GM18873 (cell line): ENCODE measurements around the gene FSCN2.

Experiments
- ATAC-seq: cut with Tn5 transposase; IDR thresholded peaks from one replicate; pipeline ENCODE4 v1.9.1; 2021; ENCODE audit warnings: mild to moderate bottlenecking, moderate library complexity, moderate number of reproducible peaks; ENCODE audit not compliant: unreplicated experiment, low FRiP score

Gene FSCN2

DNA sequence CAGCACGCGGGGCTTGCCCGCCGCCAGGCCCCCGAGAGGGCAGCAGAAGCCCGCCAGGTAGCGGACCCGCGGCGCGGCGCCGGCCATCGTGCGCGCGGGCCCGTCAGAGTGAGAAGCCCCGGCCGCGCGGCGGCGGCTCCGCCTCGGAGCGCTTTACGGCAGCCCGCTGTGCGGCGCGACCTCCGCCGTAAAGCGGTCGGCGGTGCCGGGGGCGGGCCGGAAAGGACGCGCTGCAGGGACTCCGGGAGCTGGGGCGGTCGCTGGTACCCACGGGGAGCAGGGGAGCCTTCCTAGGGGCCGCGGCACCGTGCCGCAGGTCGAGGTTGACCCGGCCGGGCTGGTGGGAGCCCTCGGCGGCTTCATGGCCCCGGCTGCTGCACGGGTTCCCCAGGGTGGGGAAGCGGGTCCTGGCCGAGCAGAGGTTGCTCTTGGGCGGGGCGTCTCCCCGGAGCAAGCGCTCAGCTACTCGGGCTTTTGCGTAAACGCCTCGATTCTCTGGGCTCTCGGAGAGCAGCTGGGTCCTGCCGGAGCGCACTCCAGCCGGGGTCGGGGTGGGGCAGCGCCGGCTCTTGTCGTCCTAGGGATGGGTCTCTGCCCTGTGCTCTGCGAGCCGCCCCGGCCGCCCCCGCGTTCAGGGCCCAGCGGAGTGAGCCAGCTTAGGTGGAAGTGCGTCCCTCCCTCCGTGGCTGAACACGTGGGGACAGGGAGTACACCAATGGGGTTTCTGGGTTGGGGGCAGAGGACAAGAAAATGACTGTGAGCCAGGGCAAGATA lies 24.3 kb downstream of the FSCN2 start, which contains the start of gene FAAP100:
TSS of gene FAAP100 (minus strand) at position 110 of the 774 bp plus-strand sequence. CDS start at position 87, 23 bp downstream.
- ATAC-seq, result peak; percentile 36

DNA sequence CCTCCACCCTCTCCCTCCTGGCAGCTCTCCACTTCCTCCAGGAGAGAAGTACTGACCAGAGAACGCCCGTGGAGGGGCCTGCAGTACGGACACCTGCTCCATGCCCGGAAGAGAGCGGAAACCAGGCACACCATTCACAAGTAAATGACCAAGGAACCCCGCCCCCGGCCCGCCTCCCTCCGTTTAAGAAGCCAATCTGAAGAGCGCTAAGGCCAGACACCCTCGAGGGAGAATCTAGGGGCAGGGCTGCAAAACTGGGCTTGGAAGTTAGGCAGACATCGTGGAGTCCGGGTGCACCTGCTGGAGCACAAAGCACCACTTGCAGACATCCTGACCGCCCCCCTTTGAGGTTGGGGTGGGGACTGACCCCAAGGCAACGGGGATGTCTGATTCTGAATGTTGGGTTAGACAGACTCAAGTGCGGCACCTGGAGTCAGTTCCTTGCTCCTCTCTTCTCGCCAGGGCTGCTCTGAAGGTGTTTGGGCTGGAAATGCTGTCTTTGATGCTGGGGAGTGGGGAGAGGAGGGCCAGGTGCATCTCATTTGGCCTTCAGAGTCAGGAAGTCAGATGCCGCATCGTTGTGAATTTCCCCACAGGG lies 24.9 kb downstream of the FSCN2 start:
- ATAC-seq, result peak; percentile 29

DNA sequence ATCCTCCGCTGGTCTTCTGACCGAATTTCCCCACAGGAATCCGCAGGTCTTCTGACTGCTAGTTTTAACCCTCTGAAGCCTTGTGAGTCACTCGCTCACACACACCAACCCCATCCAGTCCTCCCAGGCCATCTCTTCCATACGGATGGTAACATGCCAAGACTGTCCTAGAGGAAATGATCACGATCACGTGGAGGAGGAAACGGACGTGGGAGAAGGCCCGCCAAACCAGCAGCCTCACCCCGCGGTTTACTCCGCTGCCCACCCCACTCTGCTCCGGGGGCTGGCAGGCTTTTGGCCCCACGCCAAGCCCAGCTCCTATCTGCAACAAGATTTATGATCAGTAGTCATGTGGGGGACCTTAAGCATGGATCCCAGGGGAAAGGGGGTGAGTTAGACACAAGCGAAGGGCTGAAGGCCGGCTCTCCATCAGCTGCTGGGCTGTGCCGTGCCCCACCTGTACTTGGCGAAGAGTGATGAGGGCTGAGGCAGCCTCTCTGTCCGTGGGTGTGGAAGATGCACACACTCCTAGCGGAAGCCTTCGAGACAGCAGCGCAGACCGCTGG lies 25.5 kb downstream of the FSCN2 start:
- ATAC-seq, result no peak

DNA sequence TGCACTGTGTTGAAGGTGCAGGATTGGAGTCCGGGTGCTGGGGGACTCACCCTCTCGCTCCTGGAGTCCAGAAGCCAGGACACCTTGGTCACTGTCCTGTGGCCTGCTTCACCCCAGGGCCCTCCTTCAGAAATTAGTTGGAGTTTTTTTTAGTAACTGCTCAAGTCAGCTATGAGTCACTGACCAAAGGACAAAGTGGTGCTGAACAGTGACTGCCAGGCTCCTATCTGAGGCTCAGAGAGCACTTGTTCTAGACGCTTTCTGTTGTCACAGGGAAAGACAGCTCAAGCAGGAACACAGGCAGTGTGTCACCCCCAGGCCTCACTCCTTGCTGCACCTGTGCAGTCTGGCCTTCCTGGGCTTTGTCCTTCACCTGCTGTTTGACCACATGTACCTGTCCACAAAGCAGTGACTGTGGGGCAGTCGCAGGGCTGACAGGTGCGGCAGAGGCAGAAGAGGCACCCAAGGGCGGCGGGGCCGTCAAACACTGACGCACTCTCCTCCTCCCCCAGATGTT lies 28.1 kb downstream of the FSCN2 start:
- no peak for ATAC-seq

DNA sequence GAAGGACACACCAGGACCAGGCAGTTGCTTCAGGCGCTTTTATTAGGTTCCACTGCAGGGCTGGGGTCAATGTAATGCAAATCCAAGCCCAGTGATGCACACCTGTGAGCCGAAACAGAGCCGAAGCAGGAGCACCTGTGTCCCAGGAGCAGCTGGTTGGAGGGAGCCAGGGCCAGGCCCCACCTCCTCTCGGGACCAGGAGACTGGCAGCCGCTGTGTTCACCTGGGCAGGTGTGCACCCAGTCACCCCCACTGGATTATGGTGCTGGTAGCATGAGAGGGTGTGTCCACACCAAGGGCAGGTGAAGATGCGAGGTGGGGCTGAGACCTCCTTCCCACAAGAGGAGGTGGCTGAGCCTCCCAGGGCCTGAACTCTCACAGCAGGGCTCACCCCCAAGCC lies 28.7 kb downstream of the FSCN2 start:
- ATAC-seq, result no peak

DNA sequence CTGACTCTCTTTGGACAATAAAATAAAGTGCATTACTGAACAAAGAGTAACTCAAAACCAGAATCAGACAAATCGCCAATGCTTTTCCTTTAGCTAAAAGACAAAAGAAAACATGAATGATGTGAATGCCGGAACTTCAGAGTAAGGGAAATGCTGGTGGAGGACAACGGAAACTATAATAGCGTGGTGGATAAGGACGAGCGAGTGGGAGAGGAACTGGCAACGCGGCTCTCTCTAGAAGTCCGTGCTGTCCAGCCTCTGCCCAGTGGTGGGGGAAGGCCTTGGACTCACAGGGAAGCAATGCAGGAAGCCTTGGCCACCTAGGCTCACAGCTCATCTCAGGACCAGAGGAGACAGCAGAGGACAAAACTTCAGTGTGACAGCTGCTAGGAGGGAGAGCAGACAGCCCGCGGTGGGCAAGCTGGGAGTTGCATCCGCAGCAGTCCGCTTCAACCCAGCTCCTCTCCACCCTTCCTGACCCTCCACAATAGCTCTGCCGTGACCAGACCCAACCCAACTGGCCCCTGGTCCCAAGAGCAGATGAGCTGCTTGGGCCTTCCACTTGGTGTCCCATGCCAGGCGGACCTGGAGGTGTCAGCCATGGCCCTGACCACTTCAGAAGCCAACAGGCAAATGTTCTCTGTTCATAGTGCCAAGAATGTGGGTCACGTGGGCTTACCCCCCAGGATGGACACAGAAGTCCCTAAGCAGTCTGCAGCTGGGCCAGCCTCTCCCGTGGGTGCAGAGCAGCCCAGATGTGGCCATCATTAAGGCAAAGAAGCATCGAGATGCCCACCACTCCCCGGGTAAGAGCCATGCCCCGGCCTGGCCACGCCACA lies 29.3 kb downstream of the FSCN2 start:
- ATAC-seq, result no peak

DNA sequence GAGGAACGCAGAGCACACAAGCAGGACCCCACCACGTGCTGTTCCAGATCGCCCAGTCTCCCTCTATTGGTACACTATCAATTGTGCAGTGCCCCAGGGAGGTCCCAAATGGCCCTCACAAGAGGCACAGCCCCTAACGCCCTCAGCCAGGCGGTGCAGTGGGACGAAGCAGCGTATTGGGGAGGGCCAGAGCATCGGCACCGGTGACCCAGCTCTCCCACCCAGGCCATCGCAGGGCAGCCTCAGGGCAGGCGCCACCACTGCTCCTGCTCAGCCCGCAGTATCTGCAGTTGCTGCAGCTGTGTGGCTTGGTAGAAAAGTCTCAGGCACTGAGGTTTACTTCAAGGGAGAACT lies 29.9 kb downstream of the FSCN2 start:
- no peak for ATAC-seq

DNA sequence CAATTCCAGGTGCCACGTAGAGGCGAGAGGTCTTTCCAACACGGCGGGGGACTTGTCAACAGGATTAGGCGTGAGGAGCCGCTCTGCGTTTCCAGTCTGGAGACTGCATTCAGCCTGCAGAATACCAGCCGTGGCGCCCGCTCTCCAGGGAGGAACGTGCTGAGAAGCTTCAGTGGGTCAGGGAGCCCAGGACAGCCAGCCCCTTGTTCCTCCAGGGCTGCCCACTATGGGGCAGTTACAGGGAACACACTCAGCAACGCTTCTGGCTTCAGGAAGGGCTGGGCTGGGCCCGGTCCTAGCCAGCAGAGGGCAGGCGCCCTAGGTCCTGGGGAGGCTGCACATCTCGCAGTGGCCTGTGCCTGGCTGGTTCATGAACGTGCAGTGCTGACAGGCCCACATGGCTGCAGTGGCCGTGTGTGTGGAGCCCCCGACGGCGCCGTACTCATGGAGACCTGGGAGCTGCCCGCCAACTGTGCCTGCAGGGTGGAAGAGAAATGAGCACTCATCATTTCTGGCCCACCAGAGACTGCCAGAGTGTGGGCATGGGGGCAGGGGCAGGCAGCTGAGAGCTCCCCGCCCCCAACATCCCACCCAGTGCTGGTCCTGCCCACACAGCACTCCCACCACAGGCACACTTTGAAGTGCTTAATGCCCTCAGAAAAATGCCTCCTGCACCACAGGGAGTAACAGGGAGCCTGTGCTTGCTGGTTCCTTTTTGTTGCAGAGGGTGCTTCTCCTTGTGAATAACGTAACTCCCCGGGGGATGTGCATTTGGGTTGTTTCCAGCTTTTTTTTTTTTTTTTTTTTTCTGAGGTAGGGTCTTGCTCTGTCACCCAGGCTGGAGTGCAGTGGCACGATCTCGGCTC lies 31.0 kb downstream of the FSCN2 start:
- no peak for ATAC-seq

DNA sequence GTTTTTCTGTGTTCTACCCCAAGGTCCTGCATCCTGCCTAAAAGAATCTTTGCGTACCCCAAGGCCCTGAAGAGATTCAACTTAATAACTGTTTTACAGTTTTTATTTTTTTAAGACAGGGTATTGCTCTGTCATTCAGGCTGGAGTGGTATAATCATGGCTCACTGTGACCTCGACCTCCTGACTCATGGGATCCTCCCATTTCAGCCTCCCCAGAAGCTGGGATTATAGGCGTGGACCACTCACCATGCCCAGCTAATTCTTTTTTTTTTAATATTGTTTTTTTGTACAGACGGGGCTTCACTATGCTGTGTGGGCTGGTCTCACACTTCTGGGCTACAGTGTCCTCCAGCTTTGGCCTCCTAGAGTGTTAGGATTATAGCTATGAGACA lies 33.3 kb downstream of the FSCN2 start:
- ATAC-seq, result no peak

DNA sequence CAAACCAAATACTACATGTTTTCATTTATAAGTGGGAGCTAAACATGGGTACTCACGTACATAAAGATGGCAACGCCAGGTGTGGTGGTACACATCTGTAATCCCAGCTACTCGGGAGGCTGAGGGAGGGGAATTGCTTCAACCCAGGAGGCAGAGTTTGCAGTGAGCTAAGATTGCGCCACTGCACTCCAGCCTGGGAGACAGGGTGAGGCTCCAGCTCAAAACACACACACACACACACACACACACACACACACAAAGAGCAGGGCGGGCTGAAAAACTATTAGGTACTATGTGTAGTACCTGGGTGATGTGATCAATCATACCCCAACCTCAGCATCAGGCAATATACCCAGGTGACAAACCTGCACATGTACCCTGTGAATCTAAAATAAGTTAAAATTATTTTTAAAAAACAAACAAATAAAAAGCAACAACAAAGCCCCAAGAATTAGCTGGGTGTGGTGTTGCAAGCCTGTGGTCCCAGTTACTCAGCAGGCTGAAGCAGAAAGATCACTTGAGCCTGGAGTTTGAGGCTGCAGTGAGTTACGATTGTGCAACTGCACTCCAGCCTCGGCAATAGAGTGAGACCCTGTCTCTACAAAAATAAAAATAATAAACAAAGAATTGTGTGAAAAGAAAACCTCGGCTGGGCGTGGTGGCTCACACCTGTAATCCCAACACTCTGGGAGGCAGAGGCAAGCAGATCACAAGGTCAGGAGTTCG lies 35.8 kb downstream of the FSCN2 start:
- ATAC-seq, result no peak

DNA sequence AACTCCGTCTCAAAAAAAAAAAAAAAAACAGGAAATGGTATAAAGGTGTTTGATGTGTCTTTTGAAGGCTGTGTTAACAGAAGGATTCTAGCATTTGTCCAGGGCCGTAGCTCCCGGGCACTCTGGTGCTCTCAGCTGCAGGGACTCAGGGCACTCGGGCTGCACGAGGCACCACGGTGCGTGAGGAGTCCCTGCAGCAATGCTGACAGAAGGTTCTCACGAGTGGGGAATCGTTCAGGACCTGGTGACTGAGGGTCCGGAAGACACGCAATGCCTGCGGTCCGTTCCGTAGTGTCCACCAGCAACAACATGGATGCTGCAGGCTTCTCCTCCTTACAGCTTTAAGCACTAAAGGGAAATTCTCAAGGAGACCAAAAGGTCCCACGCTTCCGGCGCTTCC lies 36.6 kb downstream of the FSCN2 start:
- ATAC-seq, result no peak

DNA sequence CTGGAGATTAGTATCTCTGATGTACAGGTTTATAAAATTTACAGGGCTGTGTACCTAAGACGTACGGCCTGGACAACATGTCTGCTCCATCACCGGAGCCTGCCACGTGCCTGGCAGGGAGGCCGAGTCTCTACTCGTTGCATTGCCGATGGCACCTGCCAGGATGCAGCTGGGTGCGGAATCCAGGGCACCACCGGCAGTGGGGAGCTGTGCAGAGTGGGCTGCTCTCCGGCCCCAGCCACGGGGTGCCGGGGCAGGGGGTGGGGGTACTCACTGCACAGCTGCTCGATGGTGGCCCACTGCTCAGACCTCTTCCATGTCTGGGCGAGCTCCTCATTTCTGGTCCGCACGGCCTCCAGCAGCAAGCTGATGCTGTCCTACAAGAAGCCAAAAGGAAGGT lies 37.1 kb downstream of the FSCN2 start:
- ATAC-seq, result no peak

DNA sequence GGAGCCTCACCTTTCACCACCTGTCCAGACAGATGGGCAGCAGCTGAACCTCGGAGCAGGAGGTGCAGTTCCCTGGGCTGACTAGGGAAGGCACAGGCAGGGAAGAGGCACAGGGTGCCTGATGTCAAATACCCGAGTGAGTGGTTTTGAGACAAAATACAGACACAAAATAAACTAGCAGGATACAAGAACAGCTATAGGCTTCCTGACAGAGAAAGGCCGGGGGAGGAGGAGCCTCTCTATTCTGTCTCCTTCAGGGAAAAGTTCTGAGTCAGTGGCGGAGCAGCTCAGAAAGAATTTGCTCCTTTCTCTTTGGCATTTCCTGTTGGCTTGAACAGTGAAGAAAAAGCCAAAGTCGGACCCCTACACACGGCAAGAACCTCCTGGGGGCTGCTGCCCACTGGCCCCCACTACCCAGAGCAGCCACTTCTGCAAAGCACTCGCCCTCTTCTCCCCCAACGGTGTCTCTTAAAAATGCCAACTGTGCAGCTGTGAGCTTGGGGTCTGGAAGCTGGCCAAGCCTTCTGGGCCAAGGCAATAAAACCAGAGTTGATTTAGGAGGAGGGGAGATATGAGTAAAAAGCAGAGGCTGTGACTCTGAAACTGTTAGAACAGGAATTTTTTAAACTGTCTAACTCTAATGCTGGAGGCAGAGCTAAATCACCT lies 38.4 kb downstream of the FSCN2 start:
- ATAC-seq, result no peak

DNA sequence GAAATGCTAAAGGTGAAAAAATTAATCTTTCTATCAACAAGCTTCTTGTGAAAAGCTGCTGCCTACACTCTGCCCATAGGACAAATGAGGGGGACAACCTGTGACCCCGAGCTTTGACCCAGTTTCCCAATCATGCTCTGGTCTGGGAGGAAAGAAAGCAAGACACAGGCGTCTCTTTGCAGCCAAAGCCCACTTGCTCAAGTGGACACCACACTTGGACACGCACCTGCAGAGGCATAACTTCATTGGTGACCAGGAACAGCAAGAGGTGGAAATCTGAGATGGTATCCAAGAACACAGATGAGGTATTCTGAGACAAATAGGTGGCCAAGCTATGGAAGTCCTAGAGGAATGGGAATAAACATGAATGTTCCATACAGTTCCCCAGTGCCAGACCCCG lies 39.0 kb downstream of the FSCN2 start:
- no peak for ATAC-seq

DNA sequence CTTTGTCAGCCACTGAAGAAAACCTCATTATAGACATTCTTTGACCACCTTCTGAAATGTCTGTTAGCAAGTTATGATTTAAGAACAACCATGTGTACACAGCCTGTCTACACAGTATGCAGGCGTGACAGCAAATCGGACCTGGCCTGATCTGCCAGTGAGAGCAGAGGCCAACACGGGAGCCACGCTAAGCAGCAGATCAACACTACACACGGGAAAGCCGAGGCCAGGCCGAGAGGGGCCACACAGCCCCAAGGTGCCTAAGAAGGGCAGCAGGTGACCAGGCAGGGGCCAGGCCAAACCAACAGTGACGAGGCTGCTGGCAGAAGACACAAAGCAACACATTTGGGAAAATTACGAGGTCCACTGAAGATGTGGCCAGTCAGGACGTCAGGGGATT lies 40.2 kb downstream of the FSCN2 start:
- ATAC-seq, result no peak

DNA sequence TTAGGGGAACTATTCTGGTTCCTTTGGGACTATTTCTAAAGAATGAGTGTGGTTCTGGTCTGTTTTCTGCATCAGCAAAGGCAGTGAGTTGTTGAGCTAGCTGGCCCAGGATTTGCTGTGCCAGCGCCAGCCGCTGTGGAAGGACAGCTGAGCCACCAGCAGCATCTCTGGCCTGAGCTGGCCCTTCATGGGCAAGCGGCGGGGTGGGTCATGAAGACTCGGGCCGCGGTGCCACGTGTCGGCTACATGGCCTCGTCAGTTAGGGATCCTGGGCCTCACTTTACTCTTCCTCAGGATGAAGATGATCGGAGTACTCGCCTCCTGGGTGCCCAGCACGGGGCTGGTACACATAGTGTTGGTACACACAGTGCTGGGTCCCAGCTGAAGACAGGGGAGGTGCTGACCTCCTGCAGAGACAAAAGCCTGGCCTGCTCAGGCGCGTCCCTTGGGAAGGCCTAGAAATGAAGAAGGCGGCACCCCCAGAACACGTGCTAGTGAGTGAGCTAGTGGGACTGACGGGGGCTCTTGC lies 41.9 kb downstream of the FSCN2 start:
- no peak for ATAC-seq

DNA sequence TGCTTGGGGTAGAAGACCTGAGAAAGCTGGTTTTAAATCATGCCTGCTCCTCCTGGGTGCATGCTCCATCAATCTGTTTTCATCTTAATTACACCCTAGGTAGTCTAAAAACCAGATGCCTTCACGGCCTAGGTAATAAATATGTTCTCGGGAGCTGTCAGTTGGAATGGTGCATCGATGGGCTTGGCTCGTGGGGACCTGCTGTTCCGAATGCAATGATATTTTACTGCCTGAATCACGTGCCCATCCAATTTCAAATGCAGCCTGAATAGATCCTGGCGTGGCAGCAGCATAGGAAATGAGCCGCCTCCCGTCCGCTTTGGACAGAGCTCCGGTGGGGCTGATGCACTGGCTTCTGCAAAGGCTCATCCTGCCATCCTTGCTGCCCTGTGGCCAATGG lies 42.8 kb downstream of the FSCN2 start:
- no peak for ATAC-seq

DNA sequence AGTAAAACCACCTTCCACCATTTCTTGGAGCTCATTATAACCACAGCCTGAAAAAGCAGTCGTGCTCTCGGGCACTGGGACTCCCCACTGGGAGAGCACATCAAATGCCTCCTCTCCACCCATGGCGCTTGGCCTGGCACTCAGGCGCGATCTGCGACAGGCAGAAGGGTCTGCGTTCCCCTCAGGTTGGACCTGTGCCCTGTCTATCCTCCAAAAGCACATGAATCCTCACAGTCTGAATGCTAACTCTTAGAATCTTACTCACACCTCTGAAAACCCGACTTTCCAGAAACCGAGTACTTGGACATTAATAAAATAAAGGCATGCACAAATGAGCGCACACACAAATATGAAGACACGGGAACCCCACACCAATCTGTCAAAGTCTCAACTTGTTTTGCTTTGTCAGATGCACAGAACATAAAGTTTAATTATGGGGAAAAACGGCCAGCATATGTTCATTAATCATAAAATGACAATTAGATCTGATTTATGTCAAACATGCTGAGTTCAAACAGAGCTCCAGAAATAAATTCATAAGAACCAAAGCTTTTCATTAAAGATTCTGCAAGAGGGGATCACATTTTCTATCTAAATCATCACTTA lies 44.5 kb downstream of the FSCN2 start:
- no peak for ATAC-seq
